GM12891 (cell line): ENCODE data around the gene IRAK3.

Experiments
- DNase-seq: peaks from one replicate; pipeline ENCODE4 v3.0.0; 2011; ENCODE audit warnings: low spot score; ENCODE audit not compliant: insufficient read length
- FAIRE-seq: peaks from 2 replicates; lab custom pipeline; 2011; peaks lifted over from hg19 to GRCh38; lab: Jason Lieb, UNC
- PAX5 ChIP-seq: IDR thresholded peaks from 2 replicates; pipeline ENCODE4 v1.6.1; 2011; ENCODE audit warnings: low read length, moderate library complexity, mild to moderate bottlenecking; ENCODE audit not compliant: insufficient read depth, severe bottlenecking
- POLR2A ChIP-seq: IDR thresholded peaks from 2 replicates; pipeline ENCODE4 v1.6.1; 2011; ENCODE audit warnings: low read depth, low read length, control low read depth
- POLR2AphosphoS5 ChIP-seq: IDR thresholded peaks from 2 replicates; pipeline ENCODE4 v1.6.1; 2011; ENCODE audit warnings: low read depth, low read length, control low read depth
- POU2F2 ChIP-seq: IDR thresholded peaks from 2 replicates; pipeline ENCODE4 v1.6.1; 2011; ENCODE audit warnings: low read depth, mild to moderate bottlenecking, control low read depth, low read length, moderate library complexity
- SPI1 ChIP-seq: IDR thresholded peaks from 2 replicates; pipeline ENCODE4 v1.6.1; 2011; ENCODE audit warnings: low read depth, low read length, control low read depth
- TAF1 ChIP-seq: IDR thresholded peaks from 2 replicates; pipeline ENCODE4 v1.6.1; 2011; ENCODE audit warnings: low read depth, low read length, control low read depth

The IRAK3 gene

DNA sequence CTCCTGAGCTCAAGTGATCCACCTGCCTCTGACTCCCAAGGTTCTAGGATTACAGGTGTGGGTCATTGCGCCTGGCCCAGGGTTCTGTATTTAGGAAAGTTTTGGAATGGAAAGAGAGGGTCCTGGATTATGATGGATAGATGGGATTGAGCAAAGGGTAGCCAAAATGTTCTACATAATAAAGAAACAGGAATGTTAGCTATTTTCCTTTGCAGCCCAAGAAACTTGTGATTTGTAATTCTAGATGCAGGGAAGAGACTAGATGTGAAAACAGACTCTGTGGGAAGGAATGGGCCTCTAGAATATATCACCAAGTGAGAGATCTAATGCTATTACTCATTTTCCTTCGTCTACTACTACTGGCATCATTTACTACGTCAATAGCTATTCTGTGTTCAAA lies 83.6 kb downstream of the IRAK3 start:
- FAIRE-seq (no peak), DNase-seq (no peak)
- TF ChIP-seq POLR2AphosphoS5 (no peak), PAX5 (no peak), TAF1 (no peak), SPI1 (no peak), POLR2A (no peak), POU2F2 (no peak)

DNA sequence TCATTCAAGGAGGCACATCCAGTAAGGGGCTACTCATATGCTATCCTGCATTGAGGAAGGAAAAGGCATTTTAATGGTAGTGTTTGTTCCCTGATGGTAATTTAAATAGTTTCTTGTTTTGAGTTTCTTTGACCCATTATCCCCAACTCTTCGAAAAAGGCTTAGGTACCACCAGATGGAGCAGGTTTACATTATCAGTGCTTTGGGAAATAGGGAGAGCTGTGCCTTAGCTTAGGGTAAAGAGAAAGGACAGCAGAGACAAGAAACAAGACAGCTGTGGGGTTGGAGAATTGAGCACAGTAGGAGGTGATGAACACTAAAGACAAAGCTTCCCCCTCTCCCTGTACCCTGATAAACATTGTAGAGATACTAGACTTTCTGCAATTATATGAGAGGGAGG lies 84.1 kb downstream of the IRAK3 start:
- DNase-seq (no peak), FAIRE-seq (no peak)
- TF ChIP-seq SPI1 (no peak), TAF1 (no peak), PAX5 (no peak), POLR2A (no peak), POLR2AphosphoS5 (no peak), POU2F2 (no peak)

DNA sequence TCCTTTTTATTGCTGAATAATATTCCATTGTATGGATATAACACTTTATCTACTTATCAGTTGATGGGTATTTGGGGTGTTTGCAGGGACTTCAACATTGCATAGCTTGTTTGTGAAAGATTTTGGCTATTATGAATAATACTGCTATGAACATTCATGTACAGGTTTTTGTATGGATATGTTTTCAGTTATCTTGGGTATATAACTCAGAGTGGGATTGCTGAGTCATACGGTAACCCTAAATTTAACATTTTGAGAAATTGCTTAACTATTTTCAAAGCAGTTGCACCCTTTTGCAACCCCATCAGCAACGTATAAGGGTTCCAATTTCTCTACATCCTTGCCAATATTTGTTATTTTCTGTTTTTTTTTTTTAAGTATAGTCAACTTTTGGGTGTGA lies 86.0 kb downstream of the IRAK3 start:
- no peak for FAIRE-seq

DNA sequence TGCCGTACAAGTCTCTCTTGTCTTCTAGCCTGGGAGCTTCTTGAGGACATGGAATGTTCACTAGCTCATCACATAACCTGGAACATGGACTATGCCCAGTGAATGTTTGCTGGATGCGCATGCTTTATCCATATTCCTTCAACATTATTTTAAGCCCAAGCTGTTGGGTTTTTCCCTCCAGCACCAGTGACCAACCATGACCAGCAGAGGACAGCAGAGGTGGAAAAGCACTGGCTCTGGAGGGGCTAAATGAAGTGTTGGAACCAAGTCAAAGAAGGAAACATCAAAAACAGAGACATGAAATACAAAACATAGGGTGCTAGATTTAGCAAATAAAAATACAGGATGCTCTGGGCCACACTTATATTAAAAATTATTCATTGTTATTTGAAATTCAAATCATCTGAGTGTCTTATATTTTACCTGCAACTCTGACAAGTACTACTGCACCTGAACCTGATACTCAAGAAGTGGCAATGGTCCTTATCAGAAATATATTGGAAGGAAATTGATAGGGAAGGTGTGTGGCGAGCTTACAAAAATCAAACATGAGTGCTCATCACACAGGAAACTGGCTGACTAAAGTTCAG lies 90.2 kb downstream of the IRAK3 start:
- FAIRE-seq (no peak), DNase-seq (no peak)
- TF ChIP-seq POLR2AphosphoS5 (no peak), PAX5 (no peak), POU2F2 (no peak), POLR2A (no peak), TAF1 (no peak), SPI1 (no peak)

More for the DNA sequence above, 86.0 kb downstream of the IRAK3 start:
- no peak for DNase-seq
- TF ChIP-seq PAX5 (no peak), POLR2AphosphoS5 (no peak), SPI1 (no peak), TAF1 (no peak), POLR2A (no peak), POU2F2 (no peak)

DNA sequence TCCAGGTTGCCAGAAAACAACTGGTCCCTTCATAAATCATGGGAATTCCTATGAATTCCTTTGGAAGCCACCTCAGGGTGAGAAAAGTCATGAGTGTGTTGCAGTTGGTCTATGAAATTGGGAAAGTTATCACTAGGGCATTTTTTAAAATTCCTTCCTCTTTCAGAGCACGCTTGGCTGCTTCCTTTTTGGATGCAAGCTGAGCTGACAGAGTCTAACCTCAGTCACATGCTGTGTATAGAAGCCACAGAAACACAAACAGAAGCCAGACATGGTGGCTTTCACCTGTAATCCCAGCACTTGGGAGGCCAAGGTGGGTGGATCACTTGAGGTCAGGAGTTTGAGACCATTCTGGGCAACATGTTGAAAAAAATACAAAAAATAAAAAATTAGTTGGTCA lies 91.5 kb downstream of the IRAK3 start:
- DNase-seq (no peak), FAIRE-seq (no peak)
- TF ChIP-seq POU2F2 (no peak), POLR2AphosphoS5 (no peak), SPI1 (no peak), POLR2A (no peak), TAF1 (no peak), PAX5 (no peak)

DNA sequence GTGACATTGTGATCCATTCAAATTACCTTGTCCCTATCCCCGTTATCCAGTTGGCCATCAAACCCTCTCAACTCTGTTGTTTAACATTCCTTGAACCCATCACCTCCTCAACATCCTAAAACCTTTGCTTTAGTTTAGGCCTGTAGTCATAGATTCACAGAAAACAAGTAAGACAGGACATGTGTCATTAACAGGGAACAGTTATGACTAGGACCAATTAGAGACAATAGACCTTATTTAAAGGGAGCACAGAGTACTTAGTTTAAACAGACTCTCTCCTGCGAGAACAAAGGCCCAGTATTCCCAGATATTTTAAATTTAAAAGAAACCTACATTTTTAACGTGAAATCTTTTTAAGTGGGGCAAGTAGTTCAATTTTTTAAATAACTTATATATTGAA lies 93.2 kb downstream of the IRAK3 start:
- DNase-seq (no peak), FAIRE-seq (no peak)
- no peak for TF ChIP-seq PAX5

DNA sequence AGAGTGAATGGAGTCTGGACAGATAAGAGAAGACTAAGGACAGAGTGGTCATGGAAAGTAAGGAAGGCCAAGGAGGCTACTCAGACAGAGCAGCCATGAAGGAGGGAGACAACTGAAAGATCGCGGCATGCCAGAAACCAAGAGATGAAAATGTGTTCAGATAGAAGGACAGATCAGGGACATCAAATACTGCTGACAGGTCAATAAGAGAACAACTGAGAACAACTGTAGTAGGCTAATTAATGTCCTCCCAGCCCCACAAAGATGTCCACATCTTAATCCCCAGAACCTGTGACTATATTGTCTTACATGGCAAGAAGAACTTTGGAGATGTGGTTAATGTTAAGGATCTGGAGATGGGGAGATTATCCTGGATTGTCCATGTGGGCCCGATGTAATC lies 98.3 kb downstream of the IRAK3 start:
- DNase-seq (no peak), FAIRE-seq (no peak)
- no peak for TF ChIP-seq TAF1
- no peak for TF ChIP-seq POLR2AphosphoS5
- TF ChIP-seq SPI1: no peak

DNA sequence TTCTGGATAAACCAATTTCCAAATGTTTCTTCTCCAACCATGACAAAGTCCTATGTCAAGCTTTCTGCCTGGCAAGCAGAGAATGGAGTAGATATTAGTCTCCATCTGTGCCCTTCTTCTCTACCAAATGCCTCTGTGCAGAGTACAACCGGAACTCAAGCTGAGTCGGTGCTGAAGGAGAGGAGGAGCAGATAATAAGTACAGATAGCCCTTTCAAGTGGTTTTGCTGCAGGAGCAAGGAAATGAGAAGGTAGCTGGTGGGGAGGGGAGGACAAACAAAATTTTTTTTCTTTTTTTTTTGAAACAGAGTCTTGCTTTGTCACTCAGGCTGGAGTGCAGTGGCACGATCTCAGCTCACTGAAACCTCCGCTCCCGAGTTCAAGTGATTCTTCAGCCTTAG lies 99.1 kb downstream of the IRAK3 start:
- DNase-seq (no peak), FAIRE-seq (no peak)
- TF ChIP-seq POLR2AphosphoS5 (no peak), POLR2A (no peak), POU2F2 (no peak), SPI1 (no peak), PAX5 (no peak), TAF1 (no peak)

DNA sequence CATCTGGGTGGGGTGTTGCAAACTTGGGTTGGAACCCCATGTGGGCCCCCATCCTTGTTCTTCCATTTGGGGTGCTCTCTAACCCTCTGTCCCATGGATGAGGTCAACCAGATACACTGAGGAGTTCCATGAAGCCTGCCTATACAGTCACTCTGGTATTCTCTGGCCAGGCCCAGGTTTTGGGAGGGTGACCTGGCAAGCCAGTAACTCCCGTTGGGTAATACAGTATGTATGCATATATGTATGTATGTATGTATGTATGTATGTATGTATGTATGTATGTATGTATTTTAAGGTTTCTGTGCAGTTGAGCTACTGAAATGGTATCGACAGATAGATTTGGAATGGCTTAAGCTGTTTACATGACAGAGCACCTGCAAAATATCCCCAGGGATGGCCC lies 100.5 kb downstream of the IRAK3 start:
- TF ChIP-seq SPI1 (no peak), TAF1 (no peak), POLR2A (no peak), POU2F2 (no peak), PAX5 (no peak), POLR2AphosphoS5 (no peak)
- no peak for FAIRE-seq
- DNase-seq: no peak

DNA sequence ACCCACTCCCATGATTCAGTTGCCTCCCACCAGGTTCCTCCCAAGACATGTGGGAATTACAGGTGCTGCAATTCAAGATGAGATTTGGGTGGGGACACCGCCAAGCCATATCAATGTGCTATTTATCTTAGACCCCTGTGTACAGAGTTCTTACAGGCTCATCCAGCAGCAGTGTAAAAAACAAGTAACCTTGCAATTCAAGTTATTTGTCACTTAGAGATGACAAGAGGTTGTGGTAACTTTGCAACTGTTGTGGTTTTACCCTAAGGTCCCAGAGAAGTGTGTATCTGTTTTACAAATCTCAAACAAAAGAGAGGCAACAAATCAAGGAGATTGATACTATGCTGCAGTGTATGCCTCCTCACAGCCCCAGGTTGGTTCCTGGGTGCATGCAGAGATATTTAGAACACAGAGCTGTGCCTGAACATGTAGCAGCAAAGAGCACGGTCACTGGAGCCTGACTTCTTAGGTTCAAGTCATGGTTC lies 101.7 kb downstream of the IRAK3 start:
- DNase-seq (no peak), FAIRE-seq (no peak)
- TF ChIP-seq TAF1 (no peak), PAX5 (no peak), POLR2AphosphoS5 (no peak), POU2F2 (no peak), SPI1 (no peak), POLR2A (no peak)
